Spleen (tissue), 11 donors: ENCODE measurements around the gene ACHE. TPM values are rescaled to one million over a fixed set of nuclear protein-coding genes. Genes with fewer than 3 reads are reported as not detected.

Experiments
- DNase-seq: peaks from one replicate; pipeline ENCODE4 v3.0.0-alpha.2; 2020
- H3K27ac ChIP-seq, 8 donors: fragments of 200-600 bp; sonication (generic) in 7 of 8; 1 replicate in 4 of 8; 2 replicates in 4 of 8; pipeline versions ENCODE4 v1.5.0 to v1.8.0; 2016 to 2021; ENCODE audit warnings: inconsistent platforms in 4 of 8, mild to moderate bottlenecking in 4 of 8, moderate library complexity in 1 of 8
- H3K27me3 ChIP-seq, 7 donors: fragments of 200-600 bp; sonication (generic) in 6 of 7; replicated peaks in 1 of 7; 1 replicate in 4 of 7; 2 replicates in 3 of 7; pipeline versions ENCODE4 v1.5.0 to v1.8.0; 2016 to 2021; ENCODE audit warnings: inconsistent platforms in 3 of 7, mild to moderate bottlenecking in 1 of 7
- H3K36me3 ChIP-seq, 6 donors: fragments of 200-600 bp; sonication (generic) in 5 of 6; 1 replicate in 4 of 6; 2 replicates in 2 of 6; pipeline versions ENCODE4 v1.5.0 to v1.8.0; 2016 to 2021; ENCODE audit warnings: inconsistent platforms in 2 of 6
- H3K4me1 ChIP-seq, 6 donors: fragments of 200-600 bp; sonication (generic) in 5 of 6; 1 replicate in 3 of 6; 2 replicates in 3 of 6; pipeline versions ENCODE4 v1.5.0 to v1.8.0; 2016 to 2021; ENCODE audit warnings: inconsistent platforms in 3 of 6
- H3K4me3 ChIP-seq, 8 donors: fragments of 200-600 bp; sonication (generic) in 7 of 8; 1 replicate in 4 of 8; 2 replicates in 4 of 8; pipeline versions ENCODE4 v1.5.0 to v1.8.0; 2016 to 2021; ENCODE audit warnings: inconsistent platforms in 4 of 8, mild to moderate bottlenecking in 4 of 8, moderate library complexity in 2 of 8
- H3K9me3 ChIP-seq, 8 donors: fragments of 200-600 bp; sonication (generic) in 7 of 8; 1 replicate in 4 of 8; 2 replicates in 4 of 8; pipeline versions ENCODE4 v1.5.0 to v1.8.0; 2016 to 2021; ENCODE audit warnings: inconsistent platforms in 4 of 8
- POLR2A ChIP-seq, 3 donors: fragments of 450-650 bp; IDR thresholded peaks; one replicate each; pipeline ENCODE4 v1.5.1; 2017; ENCODE audit warnings: antibody characterized with exemption in 3 of 3, mild to moderate bottlenecking in 1 of 3
- POLR2AphosphoS5 ChIP-seq, 3 donors: sonication (generic); formaldehyde crosslinking; IDR thresholded peaks; one replicate each; pipeline ENCODE4 v1.5.1; 2017; ENCODE audit warnings: antibody characterized with exemption in 3 of 3
- WGBS, 5 donors: extraction: QIAGEN DNeasy Blood & Tissue Kit in 3 of 5; methylation state at CpG; one replicate each; pipeline versions ENCODE4 v1.1.5 to v1.1.7; 2013 to 2018; 5-methylcytosine and 5-hydroxymethylcytosine counted together
- intact Hi-C: fragments of 100-400 bp; cut with DNase I; formaldehyde crosslinking; loops from one replicate; pipeline ENCODE4 v1.15.0; 2023; ENCODE audit warnings: low total_unique reads
- polyA plus RNA-seq, 3 donors: library from polyadenylated mRNA; stranded (reverse); fragments of 200-250 nt; gene quantifications; one replicate each; pipeline ENCODE4 v1.2.1, GENCODE V29; 2013
- total RNA-seq, 7 donors: library from RNA; depleted of rRNA in 3 of 7; stranded (reverse); fragments of >200 nt in 3 of 7; fragmentation: NEBNext Ultra II Directional in 4 of 7; extraction: Animal tissue kit (Norgen Biotek cat#: 25700) in 4 of 7; gene quantifications; one replicate each; pipeline versions ENCODE4 v1.1.0 to v1.2.1, GENCODE V29; 2016 to 2021
- TF ChIP-seq, protein P1 (sequence below), 11 experiments: fragments of 200-600 bp in 7 of 11; fragments of 450-650 bp in 4 of 11; sonication (generic) in 4 of 11; IDR thresholded peaks in 8 of 11; conservative IDR thresholded peaks in 3 of 11; 1 replicate in 7 of 11; 2 replicates in 4 of 11; pipeline versions ENCODE4 v1.4.0 to v1.8.0; 2016 to 2021; ENCODE audit warnings: antibody characterized with exemption in 11 of 11, inconsistent platforms in 4 of 11, mild to moderate bottlenecking in 1 of 11
- donor health status: healthy with polysubstance abuse.
- donor health status: DM: no; HTN: no; CAD: no; lungs with moderate emphysema.
- donor health status: DM: no; HTN: no; CAD: no.
- donor health status: Bipolar disorder and iron deficiency.
- donor health status: healthy.
- donor health status: DM: no; HTN: no; CAD: no.
- donor health status: DM: yes; HTN: yes; CAD: no.

Gene ACHE
- total and polyA plus RNA-seq, 10 donors, result 2.0 to 10.8 (median 3.8) TPM

DNA sequence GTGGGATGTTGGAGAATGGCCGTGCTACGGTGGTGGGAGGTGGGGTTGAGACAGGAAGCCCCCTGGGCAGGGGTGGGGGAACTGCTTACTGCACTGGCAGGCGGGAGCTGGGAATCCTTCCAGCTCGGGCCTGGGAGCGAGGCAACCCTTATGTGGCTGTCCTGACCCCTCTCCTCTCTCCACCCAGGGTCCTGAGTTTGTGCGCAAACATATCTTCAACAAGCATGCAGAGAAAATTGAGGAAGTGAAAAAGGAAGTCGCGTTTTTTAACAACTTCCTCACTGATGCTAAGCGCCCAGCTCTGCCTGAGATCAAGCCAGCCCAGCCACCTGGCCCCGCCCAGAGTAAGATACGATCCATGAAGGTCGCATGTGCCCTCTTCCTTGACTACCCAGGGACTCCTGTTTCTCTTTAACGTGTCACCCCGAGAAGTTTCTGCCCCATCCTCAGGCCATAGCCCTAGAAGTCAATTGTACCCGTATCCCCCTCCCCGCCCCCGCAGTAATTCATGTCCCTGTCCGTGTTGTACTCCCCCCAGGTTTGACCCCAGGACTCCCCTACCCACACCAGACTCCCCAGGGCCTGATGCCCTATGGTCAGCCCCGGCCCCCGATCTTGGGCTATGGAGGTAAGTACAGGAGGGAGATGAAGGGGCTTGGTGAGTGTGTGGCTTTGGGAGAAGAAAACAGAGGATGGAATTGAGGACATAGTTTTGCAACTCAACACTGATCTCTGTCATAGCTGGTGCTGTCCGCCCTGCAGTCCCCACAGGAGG, 8.0 kb downstream of the ACHE start:
- Histone ChIP-seq H3K9me3 (no peaks in the 10 kb centered on the region), H3K36me3 (peaks cover 0 to 61% (median 57%) of the 10 kb centered on the region in 6 donors), H3K27ac (peak overlapping the region; percentile 81 to 91 (median 86)), H3K4me1 (peaks cover 32 to 67% (median 50%) of the 10 kb centered on the region in 6 donors), H3K27me3 (peaks cover 0 to 27% (median 9%) of the 10 kb centered on the region in 7 donors), H3K4me3 (peak overlapping the region in 3 of 8 donors; percentile 13 to 83 (median 25))
- peak; percentile 93 for DNase-seq
- intact Hi-C loops, result no loop called here
- WGBS, 5 donors, result 22 to 29% (median 28%) methylated on average over 21 of the region's 21 CpGs
- TF ChIP-seq, protein P1, sequence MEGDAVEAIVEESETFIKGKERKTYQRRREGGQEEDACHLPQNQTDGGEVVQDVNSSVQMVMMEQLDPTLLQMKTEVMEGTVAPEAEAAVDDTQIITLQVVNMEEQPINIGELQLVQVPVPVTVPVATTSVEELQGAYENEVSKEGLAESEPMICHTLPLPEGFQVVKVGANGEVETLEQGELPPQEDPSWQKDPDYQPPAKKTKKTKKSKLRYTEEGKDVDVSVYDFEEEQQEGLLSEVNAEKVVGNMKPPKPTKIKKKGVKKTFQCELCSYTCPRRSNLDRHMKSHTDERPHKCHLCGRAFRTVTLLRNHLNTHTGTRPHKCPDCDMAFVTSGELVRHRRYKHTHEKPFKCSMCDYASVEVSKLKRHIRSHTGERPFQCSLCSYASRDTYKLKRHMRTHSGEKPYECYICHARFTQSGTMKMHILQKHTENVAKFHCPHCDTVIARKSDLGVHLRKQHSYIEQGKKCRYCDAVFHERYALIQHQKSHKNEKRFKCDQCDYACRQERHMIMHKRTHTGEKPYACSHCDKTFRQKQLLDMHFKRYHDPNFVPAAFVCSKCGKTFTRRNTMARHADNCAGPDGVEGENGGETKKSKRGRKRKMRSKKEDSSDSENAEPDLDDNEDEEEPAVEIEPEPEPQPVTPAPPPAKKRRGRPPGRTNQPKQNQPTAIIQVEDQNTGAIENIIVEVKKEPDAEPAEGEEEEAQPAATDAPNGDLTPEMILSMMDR (IDR thresholded peaks at IDR 0.05 in 8 of 11, conservative IDR thresholded peaks at IDR 0.05 in 3 of 11), result no peak
- no peak for TF ChIP-seq POLR2A (IDR thresholded peaks at IDR 0.05)
- peak; percentile 45 to 60 (median 49) for TF ChIP-seq POLR2AphosphoS5 (IDR thresholded peaks at IDR 0.05)

DNA sequence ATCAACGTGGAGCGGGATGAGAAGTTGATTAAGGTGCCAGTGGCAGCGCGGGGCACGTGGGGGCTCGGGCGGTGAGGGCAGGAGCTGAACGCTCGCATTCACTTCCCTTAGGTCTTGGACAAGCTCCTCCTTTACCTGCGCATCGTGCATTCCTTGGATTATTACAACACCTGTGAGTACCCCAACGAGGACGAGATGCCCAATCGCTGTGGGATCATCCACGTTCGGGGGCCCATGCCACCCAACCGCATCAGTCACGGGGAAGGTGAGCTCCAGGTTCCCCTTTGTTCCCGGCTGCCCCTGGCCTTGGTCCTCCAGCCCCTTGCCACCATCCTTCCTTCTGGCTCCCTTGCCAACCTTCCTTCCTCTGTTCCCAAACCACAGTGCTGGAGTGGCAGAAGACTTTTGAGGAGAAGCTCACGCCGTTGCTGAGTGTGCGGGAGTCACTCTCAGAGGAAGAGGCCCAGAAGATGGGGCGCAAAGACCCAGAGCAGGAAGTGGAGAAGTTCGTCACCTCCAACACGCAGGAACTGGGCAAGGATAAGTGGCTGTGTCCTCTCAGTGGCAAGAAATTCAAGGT, 8.7 kb downstream of the ACHE start:
- peak; percentile 82 for DNase-seq
- H3K27ac ChIP-seq, result peak overlapping the region; percentile 81 to 91 (median 86)
- intact Hi-C loops, result no loop called here

DNA sequence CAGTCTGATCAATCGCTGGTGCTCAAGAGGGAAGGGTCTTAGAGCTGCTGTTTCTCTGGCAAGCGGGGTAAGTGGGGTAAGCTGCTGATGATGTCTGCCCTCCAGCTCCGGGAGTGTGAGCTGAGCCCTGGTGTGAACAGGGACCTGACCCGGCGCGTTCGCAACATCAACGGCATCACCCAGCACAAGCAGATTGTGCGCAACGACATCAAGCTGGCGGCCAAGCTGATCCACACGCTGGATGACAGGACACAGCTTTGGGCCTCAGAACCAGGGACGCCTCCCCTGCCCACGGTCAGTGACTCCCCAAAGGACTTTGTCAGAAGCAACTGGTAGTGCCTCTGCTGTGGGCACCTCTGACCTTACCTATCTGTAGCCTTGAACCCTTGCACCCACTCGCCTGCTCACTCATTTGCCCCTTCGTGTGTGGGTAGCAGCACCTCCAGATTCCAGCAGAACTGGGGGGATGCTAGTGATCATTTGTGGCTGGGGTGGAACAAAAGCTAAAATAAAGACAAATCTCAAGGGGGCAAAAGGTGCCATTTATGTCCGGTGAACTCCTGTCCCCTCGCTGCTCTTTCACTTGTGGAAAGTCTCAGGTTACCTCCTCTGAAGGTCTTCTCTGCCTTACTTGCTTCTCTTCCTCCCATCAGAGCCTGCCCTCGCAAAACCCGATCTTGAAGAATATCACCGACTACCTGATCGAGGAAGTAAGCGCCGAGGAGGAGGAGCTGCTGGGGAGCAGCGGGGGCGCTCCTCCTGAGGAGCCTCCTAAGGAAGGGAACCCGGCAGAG, 9.3 kb downstream of the ACHE start:
- Histone ChIP-seq H3K4me1 (peaks cover 32 to 71% (median 50%) of the 10 kb centered on the region in 6 donors), H3K27me3 (peaks cover 0 to 14% (median 8%) of the 10 kb centered on the region in 7 donors), H3K36me3 (peaks cover 8 to 75% (median 71%) of the 10 kb centered on the region in 6 donors), H3K9me3 (no peaks in the 10 kb centered on the region), H3K27ac (peak overlapping the region in 6 of 8 donors; percentile 81 to 91 (median 88)), H3K4me3 (peak overlapping the region in 1 of 8 donors; percentile 83)
- WGBS, 5 donors, result 86 to 90% (median 89%) methylated on average over 23 to 27 of the region's 27 CpGs
- TF ChIP-seq POLR2A (IDR thresholded peaks at IDR 0.05), result no peak
- peak in 2 of 3 donors; percentile 38 to 47 for TF ChIP-seq POLR2AphosphoS5 (IDR thresholded peaks at IDR 0.05)
- DNase-seq, result peak; percentile 79
- intact Hi-C loops, result no loop called here

More for the DNA sequence above, 8.7 kb downstream of the ACHE start:
- TF ChIP-seq, protein P1 (IDR thresholded peaks at IDR 0.05 in 8 of 11, conservative IDR thresholded peaks at IDR 0.05 in 3 of 11), result no peak
- TF ChIP-seq POLR2AphosphoS5 (IDR thresholded peaks at IDR 0.05), result peak in 1 of 3 donors; percentile 39
- no peak for TF ChIP-seq POLR2A (IDR thresholded peaks at IDR 0.05)
- Histone ChIP-seq H3K27me3 (peaks cover 0 to 21% (median 9%) of the 10 kb centered on the region in 7 donors), H3K4me3 (peak overlapping the region in 3 of 8 donors; percentile 13 to 83 (median 25)), H3K9me3 (no peaks in the 10 kb centered on the region), H3K36me3 (peaks cover 3 to 68% (median 64%) of the 10 kb centered on the region in 6 donors), H3K4me1 (peaks cover 32 to 67% (median 50%) of the 10 kb centered on the region in 6 donors)
- WGBS, 5 donors, result 64 to 71% (median 69%) methylated on average over 24 to 25 of the region's 25 CpGs

DNA sequence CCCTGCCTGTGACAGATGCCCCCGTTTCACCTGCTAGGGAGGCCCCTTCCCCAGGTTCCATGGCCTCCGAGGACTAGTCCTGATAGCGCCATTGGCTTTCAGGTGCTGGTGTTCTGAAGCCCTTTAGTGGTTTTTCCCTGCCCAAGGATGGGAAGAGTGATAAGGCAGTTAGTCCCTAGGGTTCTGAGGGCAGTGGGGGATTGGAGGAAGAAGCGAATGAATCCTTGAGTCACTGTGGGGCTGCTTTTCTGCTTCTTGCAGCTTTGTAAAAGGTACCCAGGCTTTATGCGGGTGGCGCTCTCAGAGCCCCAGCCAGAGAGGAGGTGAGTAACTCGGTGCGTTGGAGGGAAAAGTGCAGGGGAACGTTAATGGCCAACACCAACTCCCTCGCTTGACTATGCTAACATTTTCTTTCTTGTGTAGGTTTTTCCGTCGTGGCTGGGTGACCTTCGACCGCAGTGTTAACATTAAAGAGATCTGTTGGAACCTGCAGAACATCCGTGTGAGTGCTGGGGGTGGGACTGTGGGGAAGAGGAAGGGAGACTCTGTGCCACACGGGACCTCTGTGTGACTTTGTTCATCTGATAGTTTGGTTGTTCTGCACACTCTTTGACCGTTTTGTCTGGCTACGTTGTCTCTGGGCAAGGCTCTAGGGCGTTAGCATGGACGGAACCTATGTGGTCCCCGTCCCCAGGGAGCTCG, 10.1 kb downstream of the ACHE start:
- H3K4me1 ChIP-seq, result peaks cover 24 to 68% (median 44%) of the 10 kb centered on the region in 6 donors
- peaks cover 0 to 6% (median under 1%) of the 10 kb centered on the region in 7 donors for H3K27me3 ChIP-seq
- TF ChIP-seq, protein P1 (IDR thresholded peaks at IDR 0.05 in 8 of 11, conservative IDR thresholded peaks at IDR 0.05 in 3 of 11), result no peak
- TF ChIP-seq POLR2A (IDR thresholded peaks at IDR 0.05) (no peak), POLR2AphosphoS5 (IDR thresholded peaks at IDR 0.05) (no peak)
- H3K36me3 ChIP-seq, result peaks cover 8 to 82% (median 75%) of the 10 kb centered on the region in 6 donors
- intact Hi-C loops, result no loop called here
- no peak overlapping the region for H3K4me3 ChIP-seq
- 83 to 87% (median 85%) methylated on average over 21 to 22 of the region's 22 CpGs for WGBS, 5 donors
- no peaks in the 10 kb centered on the region for H3K9me3 ChIP-seq
- H3K27ac ChIP-seq, result peak overlapping the region in 4 of 8 donors; percentile 29 to 58 (median 52)
- no peak for DNase-seq
